K562 (cell line): Measurements from ENCODE around the gene ZNHIT1. TPM values are rescaled to one million over a fixed set of nuclear protein-coding genes. Genes with fewer than 3 reads are reported as not detected.

ENCODE experiments used
- ATF1 ChIP-seq, 2 experiments: fragments of 450-650 bp in 1 of 2; IDR thresholded peaks; 2 replicates each; pipeline ENCODE4 v1.6.1; 2016; ENCODE audit warnings: missing compliant biosample characterization in 1 of 2, missing genetic modification characterization in 1 of 2
- CHD4 ChIP-seq: fragments of 200-600 bp; sonication (generic); IDR thresholded peaks from 3 replicates; pipeline ENCODE4 v1.6.1; 2012; ENCODE audit warnings: low read depth, mild to moderate bottlenecking, mixed read lengths, low read length, inconsistent platforms; ENCODE audit not compliant: insufficient read depth, insufficient replicate concordance, poor library complexity, severe bottlenecking
- E2F8 ChIP-seq: fragments of 450-650 bp; IDR thresholded peaks from 2 replicates; pipeline ENCODE4 v1.7.1; 2018; ENCODE audit warnings: mild to moderate bottlenecking, low read depth; ENCODE audit not compliant: partially characterized antibody
- GABPA ChIP-seq: fragments of 200-800 bp; sonication (Bioruptor generic); conservative IDR thresholded peaks from 2 replicates; pipeline ENCODE4 v1.6.1; 2016; ENCODE audit warnings: low read depth, missing genetic modification characterization, missing compliant biosample characterization
- HNRNPL ChIP-seq: fragments of 200-400 bp; formaldehyde crosslinking; IDR thresholded peaks from 2 replicates; pipeline ENCODE4 v1.6.1; 2017; ENCODE audit warnings: low read depth, mild to moderate bottlenecking, low read length
- MAX ChIP-seq: sonication (generic); formaldehyde crosslinking; IDR thresholded peaks from 2 replicates; pipeline ENCODE4 v1.9.0; 2022; ENCODE audit warnings: mild to moderate bottlenecking, missing genetic modification reagents
- NR3C1 ChIP-seq: sonication (generic); formaldehyde crosslinking; IDR thresholded peaks from 2 replicates; pipeline ENCODE4 v1.8.1; 2022; ENCODE audit warnings: missing genetic modification reagents
- NRF1 ChIP-seq, 2 experiments: fragments of 450-650 bp; IDR thresholded peaks in 1 of 2; conservative IDR thresholded peaks in 1 of 2; 2 replicates each; pipeline ENCODE4 v1.6.1; 2014; ENCODE audit warnings: mild to moderate bottlenecking in 2 of 2
- POLR2B ChIP-seq: fragments of 450-650 bp; IDR thresholded peaks from 2 replicates; pipeline ENCODE4 v1.6.1; 2018; ENCODE audit warnings: low read depth; ENCODE audit not compliant: partially characterized antibody
- SIN3A ChIP-seq, 2 experiments: fragments of 150-350 bp in 1 of 2; IDR thresholded peaks; 2 replicates each; pipeline ENCODE4 v1.6.1; 2011 to 2016; ENCODE audit warnings: borderline replicate concordance in 2 of 2, low read depth in 2 of 2, low read length in 2 of 2, mild to moderate bottlenecking in 2 of 2, moderate library complexity in 2 of 2; ENCODE audit not compliant: control insufficient read depth in 1 of 2
- SOX6 ChIP-seq: fragments of 450-650 bp; IDR thresholded peaks from 2 replicates; pipeline ENCODE4 v1.6.1; 2014; ENCODE audit warnings: mild to moderate bottlenecking
- ZBTB5 ChIP-seq: fragments of 450-650 bp; IDR thresholded peaks from 2 replicates; pipeline ENCODE4 v1.6.1; 2017; ENCODE audit warnings: antibody characterized with exemption
- ZC3H4 ChIP-seq: sonication (generic); formaldehyde crosslinking; IDR thresholded peaks from 2 replicates; pipeline ENCODE4 v1.9.0; 2021; ENCODE audit warnings: missing genetic modification reagents, borderline replicate concordance
- ZNF239 ChIP-seq: fragments of 250-450 bp; sonication (Bioruptor Pico); IDR thresholded peaks from 2 replicates; pipeline ENCODE4 v1.4.0; 2020; ENCODE audit warnings: mild to moderate bottlenecking
- ZNF668 ChIP-seq: fragments of 250-450 bp; sonication (Bioruptor Pico); IDR thresholded peaks from 2 replicates; pipeline ENCODE4 v1.8.0; 2022; ENCODE audit warnings: mild to moderate bottlenecking, inconsistent platforms
- polyA plus RNA-seq, 8 experiments: library from polyadenylated mRNA; depleted of rRNA in 4 of 8; stranded (reverse) in 5 of 8; unstranded in 3 of 8; fragments of >200 nt; fragmentation: Nextera tagmentation in 2 of 8; fragmentation: Illumina TruSeq in 1 of 8; extraction: Ambion mirVana in 2 of 8; extraction: Trizol in 1 of 8; gene quantifications; 2 replicates each; pipeline versions ENCODE4 v1.2.1 to v1.2.3, GENCODE V29; 2011 to 2014; ENCODE audit warnings: inconsistent platforms in 1 of 8, missing spikeins in 1 of 8
- total RNA-seq, 7 experiments: library from RNA; depleted of rRNA in 6 of 7; stranded (reverse); fragments of >200 nt in 6 of 7; fragmentation: Illumina TruSeq in 2 of 7; extraction: Trizol in 2 of 7; gene quantifications; 2 replicates each; pipeline versions ENCODE4 v1.2.1 to v1.2.3, GENCODE V29; 2011 to 2021; ENCODE audit warnings: low replicate concordance in 1 of 7

The ZNHIT1 gene
- total and polyA plus RNA-seq, 9 of the 15 experiments (the other 6 are each of a cell fraction or from before 2014, with no cell fraction given): 6.4 to 162 (median 70.1) TPM

- TF ChIP-seq MAX (CRISPR knock-in tag): peak; percentile 68
- TF ChIP-seq ATF1 (CRISPR knock-in tag; IDR thresholded peaks at IDR 0.05): no peak
- TF ChIP-seq ATF1 (tag; IDR thresholded peaks at IDR 0.05): peak; percentile 91
- 0 out of 2 replicates have a peak, but pooled peaks have one; percentile 7 for TF ChIP-seq NR3C1 (CRISPR knock-in tag)
- TF ChIP-seq E2F8: peak; percentile 63
- no peak for TF ChIP-seq ZNF239 (CRISPR knock-in tag)
- TF ChIP-seq ZBTB5: no peak
- peak; percentile 20 for TF ChIP-seq SOX6
- no peak for TF ChIP-seq ZNF668
- no peak for TF ChIP-seq ZC3H4
- TF ChIP-seq POLR2B: peak; percentile 51
- peak; percentile 57 to 97 for TF ChIP-seq SIN3A (IDR thresholded peaks at IDR 0.05; ENCODE audit: borderline replicate concordance in 2 of 2, control insufficient read depth in 1 of 2, low read depth in 2 of 2, low read length in 2 of 2)
- peak; percentile 97 to 98 for TF ChIP-seq NRF1 (conservative IDR thresholded peaks at IDR 0.05 in 1 of 2, IDR thresholded peaks at IDR 0.05 in 1 of 2)
- no peak for TF ChIP-seq CHD4
- TF ChIP-seq HNRNPL: no peak
- TF ChIP-seq GABPA (tag): peak; percentile 98
These were observed at the start of gene ZNHIT1, which contains the start of gene PLOD3 (continued) for GRCh38 chr7:101217388-101218235.
